Adrenal gland (tissue), 5 donors: ENCODE results near the gene CPA5.

ENCODE experiments used
- CTCF ChIP-seq, 6 experiments: fragments of 450-650 bp in 4 of 6; fragments of 200-600 bp in 2 of 6; sonication (generic) in 1 of 6; IDR thresholded peaks; 1 replicate in 5 of 6; 2 replicates in 1 of 6; pipeline versions ENCODE4 v1.5.1 to v1.8.0; 2016 to 2021; ENCODE audit warnings: antibody characterized with exemption in 6 of 6, mild to moderate bottlenecking in 2 of 6, moderate library complexity in 1 of 6
- POLR2A ChIP-seq, 2 donors: fragments of 450-650 bp; IDR thresholded peaks; one replicate each; pipeline ENCODE4 v1.6.1; 2017; ENCODE audit warnings: antibody characterized with exemption in 2 of 2, mild to moderate bottlenecking in 2 of 2, moderate library complexity in 1 of 2
- donor health status: DM: no; HTN: no; CAD: no.

GRCh38 chr7:130350945-130351790 is 6.6 kb downstream of the CPA5 start:
- TF ChIP-seq POLR2A (IDR thresholded peaks at IDR 0.05): no peak
- no peak for TF ChIP-seq CTCF (IDR thresholded peaks at IDR 0.05)
